ENCODE results near the gene BANF2.
A peak's percentile ranks its signal among the peaks of the same experiment; 100 is the strongest.
"Not testable (repeated sequence)": the region's sequence is repeated elsewhere in the genome, so short reads cannot be mapped to it uniquely, and the experiment has no call there.

The BANF2 gene

GRCh38 chr20:17657898-17658647, 41.7 kb upstream of the BANF2 start:
- peaks cover 52% of the 10 kb centered on the region for H3K4me1 ChIP-seq (ENCODE audit: control insufficient read depth, insufficient read depth, low read length)
- H3K36me3 ChIP-seq (ENCODE audit: control insufficient read depth, insufficient read depth, low read length, severe bottlenecking), result peaks cover 51% of the 10 kb centered on the region
- H3K4me3 ChIP-seq (ENCODE audit: low read length), result no peak overlapping the region
- DNase-seq (ENCODE audit: low read depth), result no peak
- no peak overlapping the region for H3K9ac ChIP-seq (ENCODE audit: low read length)
- peaks cover 5% of the 10 kb centered on the region for H3K9me3 ChIP-seq (ENCODE audit: control insufficient read depth, low read length)
- H3K27me3 ChIP-seq (replicated peaks; ENCODE audit: control insufficient read depth, insufficient read depth, low read length), result no peaks in the 10 kb centered on the region

DNA sequence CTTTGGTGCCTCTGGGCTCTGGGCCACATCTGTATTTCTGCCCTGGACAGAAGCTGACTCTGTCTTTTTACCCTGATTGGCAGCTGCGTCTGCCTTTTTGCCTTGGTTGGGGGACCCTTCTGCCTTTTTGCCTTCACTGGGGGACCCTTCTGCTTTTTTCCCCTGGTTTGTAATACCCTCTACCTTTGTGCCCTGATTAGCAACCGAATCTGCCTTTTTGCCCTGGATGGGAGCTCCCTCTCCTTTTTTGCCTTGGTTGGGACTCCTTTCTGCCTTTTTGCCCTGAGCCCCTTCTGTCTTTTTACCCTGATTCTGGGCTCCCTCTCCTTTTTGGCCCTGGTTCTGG, 41.1 kb upstream of the BANF2 start:
- H3K4me3 ChIP-seq (ENCODE audit: low read length), result no peak overlapping the region
- H3K36me3 ChIP-seq (ENCODE audit: control insufficient read depth, insufficient read depth, low read length, severe bottlenecking), result peaks cover 48% of the 10 kb centered on the region
- no peak overlapping the region for H3K9ac ChIP-seq (ENCODE audit: low read length)
- peaks cover 58% of the 10 kb centered on the region for H3K4me1 ChIP-seq (ENCODE audit: control insufficient read depth, insufficient read depth, low read length)
- no peaks in the 10 kb centered on the region for H3K27me3 ChIP-seq (replicated peaks; ENCODE audit: control insufficient read depth, insufficient read depth, low read length)
- H3K9me3 ChIP-seq (ENCODE audit: control insufficient read depth, low read length), result peaks cover 5% of the 10 kb centered on the region
- DNase-seq (ENCODE audit: low read depth), result no peak

DNA sequence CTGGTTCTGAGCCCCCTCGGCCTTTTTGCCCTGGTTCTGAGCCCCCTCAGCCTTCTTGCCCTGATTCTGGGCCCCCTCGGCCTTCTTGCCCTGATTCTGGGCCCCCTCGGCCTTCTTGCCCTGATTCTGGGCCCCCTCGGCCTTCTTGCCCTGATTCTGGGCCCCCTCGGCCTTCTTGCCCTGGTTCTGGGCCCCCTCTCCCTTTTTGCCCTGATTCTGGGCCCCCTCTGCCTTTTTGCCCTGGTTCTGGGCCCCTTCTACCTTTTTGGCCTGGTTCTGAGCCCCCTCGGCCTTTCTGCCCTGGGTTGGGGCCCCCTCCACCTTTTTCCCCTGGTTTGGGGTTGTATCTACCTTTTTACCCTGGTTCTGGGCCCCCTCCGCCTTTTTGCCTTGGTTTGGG, 40.4 kb upstream of the BANF2 start:
- H3K9ac ChIP-seq (ENCODE audit: low read length); DNase-seq (ENCODE audit: low read depth): not testable (repeated sequence)
- peaks cover 42% of the 10 kb centered on the region for H3K36me3 ChIP-seq (ENCODE audit: control insufficient read depth, insufficient read depth, low read length, severe bottlenecking)

GRCh38 chr20:17659801-17660200, 40.0 kb upstream of the BANF2 start:
- peaks cover 39% of the 10 kb centered on the region for H3K36me3 ChIP-seq (ENCODE audit: control insufficient read depth, insufficient read depth, low read length, severe bottlenecking)

More for the DNA sequence above, 40.4 kb upstream of the BANF2 start:
- not testable (repeated sequence) for H3K27me3 ChIP-seq (replicated peaks; ENCODE audit: control insufficient read depth, insufficient read depth, low read length); H3K4me3 ChIP-seq (ENCODE audit: low read length); H3K9me3 ChIP-seq (ENCODE audit: control insufficient read depth, low read length)
- peaks cover 63% of the 10 kb centered on the region for H3K4me1 ChIP-seq (ENCODE audit: control insufficient read depth, insufficient read depth, low read length)

GRCh38 chr20:17660667-17661066, 39.1 kb upstream of the BANF2 start:
- no peak for DNase-seq (ENCODE audit: low read depth)
- Histone ChIP-seq H3K9me3 (ENCODE audit: control insufficient read depth, low read length) (peaks cover 5% of the 10 kb centered on the region), H3K9ac (ENCODE audit: low read length) (peak overlapping the region; percentile 28), H3K27me3 (replicated peaks; ENCODE audit: control insufficient read depth, insufficient read depth, low read length) (no peaks in the 10 kb centered on the region), H3K36me3 (ENCODE audit: control insufficient read depth, insufficient read depth, low read length, severe bottlenecking) (peaks cover 35% of the 10 kb centered on the region), H3K4me3 (ENCODE audit: low read length) (no peak overlapping the region), H3K4me1 (ENCODE audit: control insufficient read depth, insufficient read depth, low read length) (peaks cover 56% of the 10 kb centered on the region)

More at GRCh38 chr20:17659801-17660200, 40.0 kb upstream of the BANF2 start:
- Histone ChIP-seq H3K4me1 (ENCODE audit: control insufficient read depth, insufficient read depth, low read length) (peaks cover 62% of the 10 kb centered on the region), H3K9me3 (ENCODE audit: control insufficient read depth, low read length) (peaks cover 5% of the 10 kb centered on the region), H3K9ac (ENCODE audit: low read length) (no peak overlapping the region), H3K4me3 (ENCODE audit: low read length) (no peak overlapping the region), H3K27me3 (replicated peaks; ENCODE audit: control insufficient read depth, insufficient read depth, low read length) (no peaks in the 10 kb centered on the region)
- DNase-seq (ENCODE audit: low read depth), result no peak

- Histone ChIP-seq H3K4me1 (ENCODE audit: control insufficient read depth, insufficient read depth, low read length) (peaks cover 59% of the 10 kb centered on the region), H3K9me3 (ENCODE audit: control insufficient read depth, low read length) (peaks cover 5% of the 10 kb centered on the region), H3K9ac (ENCODE audit: low read length) (peak overlapping the region; percentile 28), H3K36me3 (ENCODE audit: control insufficient read depth, insufficient read depth, low read length, severe bottlenecking) (peaks cover 30% of the 10 kb centered on the region), H3K4me3 (ENCODE audit: low read length) (peak overlapping the region; percentile 22), H3K27me3 (replicated peaks; ENCODE audit: control insufficient read depth, insufficient read depth, low read length) (no peaks in the 10 kb centered on the region)
- DNase-seq (ENCODE audit: low read depth), result peak; percentile 33
These were observed 38.5 kb upstream of the BANF2 start for GRCh38 chr20:17661121-17661744.

GRCh38 chr20:17662333-17663039, 37.3 kb upstream of the BANF2 start:
- H3K9me3 ChIP-seq (ENCODE audit: control insufficient read depth, low read length), result peaks cover 5% of the 10 kb centered on the region
- H3K4me1 ChIP-seq (ENCODE audit: control insufficient read depth, insufficient read depth, low read length), result peaks cover 69% of the 10 kb centered on the region
- peak overlapping the region; percentile 25 for H3K4me3 ChIP-seq (ENCODE audit: low read length)
- H3K36me3 ChIP-seq (ENCODE audit: control insufficient read depth, insufficient read depth, low read length, severe bottlenecking), result peaks cover 19% of the 10 kb centered on the region
- DNase-seq (ENCODE audit: low read depth), result peak; percentile 40
- peak overlapping the region; percentile 56 for H3K9ac ChIP-seq (ENCODE audit: low read length)
- no peaks in the 10 kb centered on the region for H3K27me3 ChIP-seq (replicated peaks; ENCODE audit: control insufficient read depth, insufficient read depth, low read length)

DNA sequence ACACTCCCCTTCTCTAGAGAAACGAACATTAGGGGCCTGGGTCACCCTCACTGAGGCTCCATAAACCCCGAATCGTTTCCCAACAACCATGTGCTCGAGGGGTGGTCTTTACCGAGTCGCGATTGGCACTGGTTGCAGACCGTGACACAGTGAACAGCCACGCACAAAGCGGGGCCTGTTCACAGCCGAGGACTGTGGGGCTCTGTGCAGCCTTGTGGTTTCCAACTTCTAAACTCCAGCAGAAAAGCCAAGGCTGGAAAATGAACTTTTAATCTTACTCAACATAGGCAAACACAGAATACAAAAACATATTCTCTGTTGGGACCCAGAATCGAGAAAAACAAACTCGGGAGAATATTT, 36.7 kb upstream of the BANF2 start:
- Histone ChIP-seq H3K4me3 (ENCODE audit: low read length) (peak overlapping the region; percentile 25), H3K27me3 (replicated peaks; ENCODE audit: control insufficient read depth, insufficient read depth, low read length) (no peaks in the 10 kb centered on the region), H3K9ac (ENCODE audit: low read length) (peak overlapping the region; percentile 56), H3K36me3 (ENCODE audit: control insufficient read depth, insufficient read depth, low read length, severe bottlenecking) (peaks cover 19% of the 10 kb centered on the region), H3K9me3 (ENCODE audit: control insufficient read depth, low read length) (peaks cover 5% of the 10 kb centered on the region), H3K4me1 (ENCODE audit: control insufficient read depth, insufficient read depth, low read length) (peaks cover 69% of the 10 kb centered on the region)
- no peak for DNase-seq (ENCODE audit: low read depth)

- Histone ChIP-seq H3K4me3 (ENCODE audit: low read length) (peak overlapping the region; percentile 0), H3K4me1 (ENCODE audit: control insufficient read depth, insufficient read depth, low read length) (peaks cover 69% of the 10 kb centered on the region), H3K9me3 (ENCODE audit: control insufficient read depth, low read length) (peaks cover under 1% of the 10 kb centered on the region), H3K27me3 (replicated peaks; ENCODE audit: control insufficient read depth, insufficient read depth, low read length) (no peaks in the 10 kb centered on the region), H3K36me3 (ENCODE audit: control insufficient read depth, insufficient read depth, low read length, severe bottlenecking) (peaks cover 19% of the 10 kb centered on the region), H3K9ac (ENCODE audit: low read length) (peak overlapping the region; percentile 56)
- DNase-seq (ENCODE audit: low read depth), result no peak
These were observed 36.3 kb upstream of the BANF2 start for GRCh38 chr20:17663486-17663885.

GRCh38 chr20:17664025-17664633, 35.6 kb upstream of the BANF2 start:
- H3K9ac ChIP-seq (ENCODE audit: low read length), result peak overlapping the region; percentile 56
- no peak for DNase-seq (ENCODE audit: low read depth)
- H3K9me3 ChIP-seq (ENCODE audit: control insufficient read depth, low read length), result no peaks in the 10 kb centered on the region
- peaks cover 21% of the 10 kb centered on the region for H3K36me3 ChIP-seq (ENCODE audit: control insufficient read depth, insufficient read depth, low read length, severe bottlenecking)
- H3K4me1 ChIP-seq (ENCODE audit: control insufficient read depth, insufficient read depth, low read length), result peaks cover 69% of the 10 kb centered on the region
- no peaks in the 10 kb centered on the region for H3K27me3 ChIP-seq (replicated peaks; ENCODE audit: control insufficient read depth, insufficient read depth, low read length)
- H3K4me3 ChIP-seq (ENCODE audit: low read length), result peak overlapping the region; percentile 0

DNA sequence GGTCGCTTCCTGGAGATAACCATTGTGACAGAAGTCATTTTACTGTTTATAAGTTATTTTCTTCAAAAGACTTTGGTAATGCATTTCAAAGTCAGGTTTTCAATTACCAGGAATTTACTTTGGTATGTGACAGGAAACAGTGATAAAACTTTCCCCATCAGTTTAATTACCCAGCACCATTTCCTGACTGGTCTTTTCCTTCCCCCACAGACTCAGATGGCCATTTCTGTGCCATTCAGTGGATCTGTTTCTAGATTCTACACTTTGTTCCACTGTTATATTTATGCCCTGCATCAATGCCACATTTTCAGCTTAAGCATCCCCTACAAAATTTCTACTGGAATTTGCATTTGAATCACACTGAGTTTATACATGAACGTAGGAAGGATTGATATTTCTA, 34.0 kb upstream of the BANF2 start:
- Histone ChIP-seq H3K9ac (ENCODE audit: low read length) (no peak overlapping the region), H3K36me3 (ENCODE audit: control insufficient read depth, insufficient read depth, low read length, severe bottlenecking) (peaks cover 18% of the 10 kb centered on the region), H3K4me1 (ENCODE audit: control insufficient read depth, insufficient read depth, low read length) (peaks cover 62% of the 10 kb centered on the region), H3K27me3 (replicated peaks; ENCODE audit: control insufficient read depth, insufficient read depth, low read length) (no peaks in the 10 kb centered on the region), H3K4me3 (ENCODE audit: low read length) (no peak overlapping the region), H3K9me3 (ENCODE audit: control insufficient read depth, low read length) (no peaks in the 10 kb centered on the region)
- no peak for DNase-seq (ENCODE audit: low read depth)
